Endothelial cell of umbilical vein (primary cell): ENCODE results near the gene ZFPM1.
A peak's percentile ranks its signal among the peaks of the same experiment; 100 is the strongest.

Experiments
- CTCF ChIP-seq, 2 donors: IDR thresholded peaks; 1 replicate in 1 of 2; 2 replicates in 1 of 2; pipeline ENCODE4 v1.5.1; 2011; ENCODE audit warnings: low read length in 2 of 2, mild to moderate bottlenecking in 2 of 2, moderate library complexity in 2 of 2, control low read depth in 1 of 2, inconsistent platforms in 1 of 2, low read depth in 1 of 2; ENCODE audit not compliant: insufficient read depth in 1 of 2; ENCODE audit errors: extremely low read depth in 1 of 2
- EZH2 ChIP-seq: IDR thresholded peaks from 2 replicates; pipeline ENCODE4 v1.6.1; 2012; ENCODE audit warnings: borderline replicate concordance, low read depth, mild to moderate bottlenecking, moderate library complexity, low read length, inconsistent platforms; ENCODE audit not compliant: severe bottlenecking
- GATA2 ChIP-seq: IDR thresholded peaks from 2 replicates; pipeline ENCODE4 v1.7.0; 2011; ENCODE audit warnings: low read depth, mild to moderate bottlenecking, moderate library complexity, mixed read lengths, low read length; ENCODE audit not compliant: insufficient read length, insufficient read depth
- POLR2A ChIP-seq: IDR thresholded peaks from 2 replicates; pipeline ENCODE4 v1.6.1; 2012; ENCODE audit warnings: low read depth, mild to moderate bottlenecking, control low read depth, low read length
- POLR2AphosphoS5 ChIP-seq: IDR thresholded peaks from 2 replicates; pipeline ENCODE4 v1.6.1; 2012; ENCODE audit warnings: low read depth, mild to moderate bottlenecking, control low read depth, low read length, moderate library complexity; ENCODE audit not compliant: insufficient read depth
- TF ChIP-seq, protein P1 (sequence below): IDR thresholded peaks from 2 replicates; pipeline ENCODE4 v1.6.1; 2011; ENCODE audit not compliant: insufficient read depth, insufficient read length

DNA sequence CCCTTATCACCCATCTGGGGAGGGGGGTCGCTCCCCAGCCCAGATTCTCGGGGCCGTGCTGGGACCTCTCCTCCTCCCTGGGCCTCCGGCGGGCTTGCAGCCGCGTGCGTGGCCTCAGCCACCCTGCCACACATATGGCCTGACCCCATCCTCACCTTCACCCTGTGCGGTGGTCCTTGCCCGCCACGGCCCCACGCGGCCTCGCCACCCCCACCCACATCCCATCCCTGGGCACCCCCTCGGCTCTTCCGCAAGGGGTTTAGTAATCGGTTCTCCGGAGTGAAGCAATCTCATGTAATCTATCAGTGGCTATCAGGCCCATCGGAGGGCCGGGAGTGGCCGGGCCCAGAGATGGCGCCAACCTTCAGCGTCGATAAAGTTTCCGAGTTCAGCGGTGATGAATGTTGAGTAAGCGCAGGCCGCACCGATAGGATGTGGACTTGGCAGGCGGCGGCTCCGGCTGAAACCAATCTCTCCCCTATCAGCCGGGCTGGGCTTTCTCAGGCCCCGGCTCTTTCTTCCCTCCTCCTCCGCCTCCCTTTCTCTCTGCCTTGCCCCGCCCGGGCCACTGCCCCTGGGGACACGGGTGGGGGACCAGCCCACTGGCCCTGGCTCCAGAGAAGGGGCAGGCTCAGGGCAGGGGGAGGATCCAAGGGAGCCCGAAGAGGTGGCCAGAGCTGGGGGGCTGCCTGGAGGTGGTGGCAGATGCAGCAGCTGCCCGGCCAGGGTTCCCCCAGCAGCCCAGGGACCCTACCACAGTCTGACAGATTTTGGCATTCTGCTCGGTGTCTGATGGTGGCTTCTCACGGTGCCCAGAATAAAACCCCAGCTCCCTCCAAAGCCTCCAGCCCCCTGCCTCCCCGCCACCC lies 20.8 kb downstream of the ZFPM1 start:
- TF ChIP-seq CTCF (IDR thresholded peaks at IDR 0.05; ENCODE audit: extremely low read depth in 1 of 2, insufficient read depth in 1 of 2, low read depth in 1 of 2, low read length in 2 of 2) (no peak), POLR2AphosphoS5 (no peak), GATA2 (peak; percentile 38), EZH2 (no peak), POLR2A (no peak)
- TF ChIP-seq, protein P1, sequence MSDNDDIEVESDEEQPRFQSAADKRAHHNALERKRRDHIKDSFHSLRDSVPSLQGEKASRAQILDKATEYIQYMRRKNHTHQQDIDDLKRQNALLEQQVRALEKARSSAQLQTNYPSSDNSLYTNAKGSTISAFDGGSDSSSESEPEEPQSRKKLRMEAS = no peak
